GM10266 (cell line): ENCODE data around the gene SMIM3.
"Not testable (repeated sequence)": the region's sequence is repeated elsewhere in the genome, so short reads cannot be mapped to it uniquely, and the experiment has no call there.

Experiments
- DNase-seq: peaks from one replicate; pipeline ENCODE4 v3.0.0; 2012; ENCODE audit errors: extremely low spot score
- CTCF ChIP-seq: IDR thresholded peaks from 2 replicates; pipeline ENCODE4 v1.5.1; 2012; ENCODE audit warnings: mild to moderate bottlenecking, low read depth; ENCODE audit not compliant: control insufficient read depth, insufficient read depth; ENCODE audit errors: missing control alignments

The SMIM3 gene

GRCh38 chr5:150778517-150779396 lies at the start of gene SMIM3:
TSS of gene SMIM3 (plus strand) at chr5:150778757. CDS start at chr5:150795441, 16,684 bp downstream.
- peak; percentile 72 for TF ChIP-seq CTCF
- DNase-seq, result peak; percentile 47

GRCh38 chr5:150729859-150730258 lies 48.7 kb upstream of the SMIM3 start:
- DNase-seq, result no peak
- TF ChIP-seq CTCF, result no peak

- DNase-seq, result no peak
- no peak for TF ChIP-seq CTCF
Measured at GRCh38 chr5:150731669-150732242, 46.8 kb upstream of the SMIM3 start.

- DNase-seq, result peak; percentile 27
- TF ChIP-seq CTCF, result peak; percentile 26
Measured at GRCh38 chr5:150734579-150735384, 43.8 kb upstream of the SMIM3 start.

- no peak for TF ChIP-seq CTCF
- no peak for DNase-seq
Measured at GRCh38 chr5:150738862-150739261, 39.7 kb upstream of the SMIM3 start.

- TF ChIP-seq CTCF, result no peak
- no peak for DNase-seq
Measured at GRCh38 chr5:150740992-150741391, 37.6 kb upstream of the SMIM3 start.

GRCh38 chr5:150742455-150743141 lies 36.0 kb upstream of the SMIM3 start:
- DNase-seq, result not testable (repeated sequence)

- not testable (repeated sequence) for DNase-seq
Measured at GRCh38 chr5:150743142-150743488, 35.4 kb upstream of the SMIM3 start.
